Measurements from ENCODE around the gene HELZ2.

Gene HELZ2

GRCh38 chr20:63567136-63567385 lies 7.0 kb downstream of the HELZ2 start:
- TF ChIP-seq REST (IDR thresholded peaks at IDR 0.05; ENCODE audit: insufficient replicate concordance, low read depth) (no peak), CTCF (IDR thresholded peaks at IDR 0.05; ENCODE audit: insufficient read depth, low read length) (peak; percentile 19), POLR2AphosphoS5 (IDR thresholded peaks at IDR 0.05; ENCODE audit: low read depth) (0 out of 2 replicates have a peak, but pooled peaks have one; percentile 2)

GRCh38 chr20:63566395-63567135 lies 7.5 kb downstream of the HELZ2 start:
- TF ChIP-seq GABPA (IDR thresholded peaks at IDR 0.05; ENCODE audit: low read depth), result no peak
- no peak for TF ChIP-seq SPI1 (IDR thresholded peaks at IDR 0.05; ENCODE audit: borderline replicate concordance, low read depth)
- TF ChIP-seq REST (IDR thresholded peaks at IDR 0.05; ENCODE audit: insufficient replicate concordance, low read depth), result no peak
- no peak for TF ChIP-seq CTCF (IDR thresholded peaks at IDR 0.05; ENCODE audit: insufficient read depth, low read length)
- TF ChIP-seq POLR2AphosphoS5 (IDR thresholded peaks at IDR 0.05; ENCODE audit: low read depth), result no peak
- H3K27ac ChIP-seq (replicated peaks), result no peak overlapping the region
- no peak for DNase-seq (ENCODE audit: low read depth in 1 of 2, low spot score in 1 of 2)
- H3K27me3 ChIP-seq (ENCODE audit: insufficient read depth, poor library complexity, severe bottlenecking), result peaks cover 28% of the 10 kb centered on the region
- no peak overlapping the region for H3K4me3 ChIP-seq (replicated peaks; ENCODE audit: insufficient read depth, low read length)

More at GRCh38 chr20:63567136-63567385, 7.0 kb downstream of the HELZ2 start:
- H3K4me3 ChIP-seq (replicated peaks; ENCODE audit: insufficient read depth, low read length), result no peak overlapping the region
- H3K27me3 ChIP-seq (ENCODE audit: insufficient read depth, poor library complexity, severe bottlenecking), result peaks cover 29% of the 10 kb centered on the region
- no peak overlapping the region for H3K27ac ChIP-seq (replicated peaks)
- peak in 1 of 2 experiments; percentile 66 for DNase-seq (ENCODE audit: low read depth in 1 of 2, low spot score in 1 of 2)

- Histone ChIP-seq H3K27ac (replicated peaks) (no peak overlapping the region), H3K4me3 (replicated peaks; ENCODE audit: insufficient read depth, low read length) (no peak overlapping the region), H3K27me3 (ENCODE audit: insufficient read depth, poor library complexity, severe bottlenecking) (peaks cover 28% of the 10 kb centered on the region)
- no peak for DNase-seq (ENCODE audit: low read depth in 1 of 2, low spot score in 1 of 2)
- no peak for TF ChIP-seq CTCF (IDR thresholded peaks at IDR 0.05; ENCODE audit: insufficient read depth, low read length)
- TF ChIP-seq GABPA (IDR thresholded peaks at IDR 0.05; ENCODE audit: low read depth), result no peak
- TF ChIP-seq POLR2AphosphoS5 (IDR thresholded peaks at IDR 0.05; ENCODE audit: low read depth), result no peak
- no peak for TF ChIP-seq REST (IDR thresholded peaks at IDR 0.05; ENCODE audit: insufficient replicate concordance, low read depth)
- TF ChIP-seq SPI1 (IDR thresholded peaks at IDR 0.05; ENCODE audit: borderline replicate concordance, low read depth), result no peak
These were observed 8.2 kb downstream of the HELZ2 start for GRCh38 chr20:63565699-63566335.
